ENCODE results near the gene LRRC23.
"Not testable (repeated sequence)": the region's sequence is repeated elsewhere in the genome, so short reads cannot be mapped to it uniquely, and the experiment has no call there.

LRRC23 gene

DNA sequence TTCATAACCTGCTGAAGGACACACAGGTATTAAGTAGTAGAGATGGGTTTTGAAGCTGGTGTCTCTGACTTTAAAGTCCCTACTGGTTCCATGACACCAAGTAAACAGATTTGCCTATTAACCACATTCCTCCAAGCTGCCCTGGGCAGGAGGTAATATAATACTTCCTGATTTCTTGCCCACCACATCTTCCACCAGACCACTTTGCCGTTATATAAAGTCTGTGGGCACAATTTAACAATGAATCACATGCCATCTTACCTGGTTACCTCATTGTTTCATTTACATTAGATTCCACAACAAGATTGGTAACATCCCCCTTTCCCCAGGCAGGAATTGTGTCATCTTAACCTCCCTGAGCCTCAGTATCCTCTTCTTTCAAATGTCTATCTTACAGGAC lies 900 bp upstream of the LRRC23 start:
- no peak overlapping the region for H3K27ac ChIP-seq

DNA sequence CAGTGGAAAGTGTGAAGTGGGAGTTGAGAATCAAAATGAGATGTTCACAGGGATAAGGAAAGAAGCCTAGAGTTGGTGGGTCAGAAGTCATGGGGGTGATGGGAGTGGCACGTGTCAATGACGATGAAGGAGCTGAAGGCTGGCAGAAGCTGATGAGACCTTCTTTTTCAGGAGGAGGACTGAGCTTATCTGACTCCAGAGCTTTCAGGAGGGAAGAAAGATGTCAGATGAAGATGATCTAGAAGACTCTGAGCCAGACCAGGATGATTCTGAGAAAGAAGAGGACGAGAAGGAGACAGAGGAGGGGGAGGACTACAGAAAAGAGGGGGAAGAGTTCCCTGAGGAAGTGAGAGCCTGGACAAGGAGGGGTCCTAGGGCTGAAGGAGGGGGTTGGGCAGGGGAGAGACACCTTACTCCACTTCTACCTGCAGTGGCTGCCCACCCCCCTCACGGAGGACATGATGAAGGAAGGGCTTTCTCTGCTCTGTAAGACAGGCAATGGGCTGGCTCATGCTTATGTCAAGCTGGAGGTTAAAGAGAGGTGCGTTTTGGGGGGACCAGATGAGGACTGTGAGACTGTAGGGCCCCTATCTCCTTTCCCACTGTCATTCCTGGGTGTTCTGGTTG lies 905 bp downstream of the LRRC23 start:
- no peaks in the 10 kb centered on the region for H3K27me3 ChIP-seq (ENCODE audit: insufficient read depth, low read depth)
- H2AFZ ChIP-seq (ENCODE audit: low read depth), result no peak overlapping the region; the same call in 1 of the 2 replicates
- no peak for TF ChIP-seq CTCF (conservative IDR thresholded peaks at IDR 0.05; ENCODE audit: low read depth, low read length)
- H3K4me2 ChIP-seq, result peak overlapping the region; percentile 97
- H4K20me1 ChIP-seq (ENCODE audit: insufficient read depth), result no peaks in the 10 kb centered on the region
- no peak overlapping the region; the same call in 1 of the 2 replicates for H3K27ac ChIP-seq
- H3K36me3 ChIP-seq (ENCODE audit: insufficient read depth), result no peaks in the 10 kb centered on the region
- peaks cover 8% of the 10 kb centered on the region for H3K4me1 ChIP-seq (ENCODE audit: low read depth, poor library complexity, severe bottlenecking)
- H3K9ac ChIP-seq, result peak overlapping the region; percentile 72
- H3K79me2 ChIP-seq (ENCODE audit: insufficient read depth, low read depth), result no peaks in the 10 kb centered on the region
- H3K4me3 ChIP-seq (IDR thresholded peaks at IDR 0.05; ENCODE audit: insufficient read depth, low read depth, low read length), result no peak overlapping the region

More for the DNA sequence above, 900 bp upstream of the LRRC23 start:
- no peak overlapping the region for H3K9ac ChIP-seq
- H4K20me1 ChIP-seq (ENCODE audit: insufficient read depth), result no peaks in the 10 kb centered on the region
- peak overlapping the region; percentile 91 for H2AFZ ChIP-seq (ENCODE audit: low read depth)
- TF ChIP-seq CTCF (conservative IDR thresholded peaks at IDR 0.05; ENCODE audit: low read depth, low read length), result no peak
- H3K79me2 ChIP-seq (ENCODE audit: insufficient read depth, low read depth), result no peaks in the 10 kb centered on the region
- H3K36me3 ChIP-seq (ENCODE audit: insufficient read depth), result no peaks in the 10 kb centered on the region
- H3K27me3 ChIP-seq (ENCODE audit: insufficient read depth, low read depth), result no peaks in the 10 kb centered on the region
- peaks cover 8% of the 10 kb centered on the region for H3K4me1 ChIP-seq (ENCODE audit: low read depth, poor library complexity, severe bottlenecking)
- H3K4me2 ChIP-seq, result peak overlapping the region; percentile 97; the same call in 1 of the 2 replicates
- no peak overlapping the region for H3K4me3 ChIP-seq (IDR thresholded peaks at IDR 0.05; ENCODE audit: insufficient read depth, low read depth, low read length)

GRCh38 chr12:6908141-6908540 lies 3.5 kb downstream of the LRRC23 start:
- H2AFZ ChIP-seq (ENCODE audit: low read depth); H3K4me3 ChIP-seq (IDR thresholded peaks at IDR 0.05; ENCODE audit: insufficient read depth, low read depth, low read length); H3K27ac ChIP-seq; H3K36me3 ChIP-seq (ENCODE audit: insufficient read depth); H3K4me2 ChIP-seq; H3K4me1 ChIP-seq (ENCODE audit: low read depth, poor library complexity, severe bottlenecking); H3K79me2 ChIP-seq (ENCODE audit: insufficient read depth, low read depth); H4K20me1 ChIP-seq (ENCODE audit: insufficient read depth); H3K27me3 ChIP-seq (ENCODE audit: insufficient read depth, low read depth); H3K9ac ChIP-seq: not testable (repeated sequence)

GRCh38 chr12:6909421-6910145 lies 5.0 kb downstream of the LRRC23 start:
- no peaks in the 10 kb centered on the region for H4K20me1 ChIP-seq (ENCODE audit: insufficient read depth)
- no peaks in the 10 kb centered on the region for H3K36me3 ChIP-seq (ENCODE audit: insufficient read depth)
- H3K4me3 ChIP-seq (IDR thresholded peaks at IDR 0.05; ENCODE audit: insufficient read depth, low read depth, low read length), result no peak overlapping the region
- no peaks in the 10 kb centered on the region for H3K79me2 ChIP-seq (ENCODE audit: insufficient read depth, low read depth)
- no peak overlapping the region for H3K27ac ChIP-seq
- no peak overlapping the region for H2AFZ ChIP-seq (ENCODE audit: low read depth)
- H3K4me1 ChIP-seq (ENCODE audit: low read depth, poor library complexity, severe bottlenecking), result peaks cover 3% of the 10 kb centered on the region
- H3K9ac ChIP-seq, result no peak overlapping the region
- TF ChIP-seq CTCF (conservative IDR thresholded peaks at IDR 0.05; ENCODE audit: low read depth, low read length), result no peak
- peaks cover 8% of the 10 kb centered on the region; the same call in 1 of the 2 replicates for H3K27me3 ChIP-seq (ENCODE audit: insufficient read depth, low read depth)
- no peak overlapping the region for H3K4me2 ChIP-seq
